ENCODE results near the gene LAMC1. TPM values are rescaled to one million over a fixed set of nuclear protein-coding genes. Genes with fewer than 3 reads are reported as not detected.

The LAMC1 gene
- total and polyA plus RNA-seq, 2 experiments from 2014 or later: 18.4 to 116 TPM

DNA sequence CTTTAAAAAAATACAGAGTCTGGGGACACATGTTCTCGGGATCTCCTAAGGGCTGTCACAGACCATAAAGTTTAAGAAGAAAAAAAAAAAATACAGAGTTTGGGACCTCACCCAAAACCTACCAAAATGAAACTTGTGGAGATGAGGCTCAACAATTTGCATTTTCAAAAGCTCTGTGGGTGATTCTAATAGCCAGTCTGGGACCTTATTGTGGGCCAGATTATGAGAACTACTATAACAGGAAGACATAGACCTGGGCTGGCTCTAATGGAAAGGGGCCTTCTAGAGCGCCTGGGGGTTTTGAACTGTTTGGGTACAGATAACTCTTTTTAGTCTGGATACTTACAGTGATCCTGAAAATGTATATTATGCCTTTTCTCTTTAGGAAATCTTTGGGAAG lies 69.1 kb downstream of the LAMC1 start:
- Histone ChIP-seq H3K4me1 (ENCODE audit: insufficient read depth) (peaks cover 54% of the 10 kb centered on the region), H3K4me2 (no peak overlapping the region), H3K36me3 (ENCODE audit: insufficient read depth) (no peaks in the 10 kb centered on the region), H3K27me3 (ENCODE audit: insufficient read depth) (no peaks in the 10 kb centered on the region), H4K20me1 (replicated peaks; ENCODE audit: insufficient read depth) (no peaks in the 10 kb centered on the region), H3F3A (replicated peaks; ENCODE audit: low read depth) (no peaks in the 10 kb centered on the region), H3K27ac (ENCODE audit: low read depth) (no peak overlapping the region), H3K9me2 (ENCODE audit: insufficient read depth) (no peaks in the 10 kb centered on the region), H3K4me3 (no peak overlapping the region), H3K79me2 (replicated peaks; ENCODE audit: insufficient read depth) (peaks cover 51% of the 10 kb centered on the region), H2AFZ (no peak overlapping the region)
- DNase-seq (ENCODE audit: low spot score) (no peak), ATAC-seq (no peak)
- Mint-ChIP-seq H3K4me1 (peaks cover 46% of the 10 kb centered on the region), H3K27ac (no peak overlapping the region; the same call in 1 of the 2 replicates), H3K9me3 (no peaks in the 10 kb centered on the region), H3K4me3 (no peak overlapping the region), H3K36me3 (ENCODE audit: low read depth) (no peaks in the 10 kb centered on the region), H3K27me3 (ENCODE audit: insufficient read depth, low read depth, poor library complexity) (no peaks in the 10 kb centered on the region)
- TF ChIP-seq EZH2 (IDR thresholded peaks at IDR 0.05; ENCODE audit: low read depth, unreplicated experiment) (no peak), NANOG (IDR thresholded peaks at IDR 0.05; ENCODE audit: borderline replicate concordance) (no peak)
- TF ChIP-seq, protein P1, sequence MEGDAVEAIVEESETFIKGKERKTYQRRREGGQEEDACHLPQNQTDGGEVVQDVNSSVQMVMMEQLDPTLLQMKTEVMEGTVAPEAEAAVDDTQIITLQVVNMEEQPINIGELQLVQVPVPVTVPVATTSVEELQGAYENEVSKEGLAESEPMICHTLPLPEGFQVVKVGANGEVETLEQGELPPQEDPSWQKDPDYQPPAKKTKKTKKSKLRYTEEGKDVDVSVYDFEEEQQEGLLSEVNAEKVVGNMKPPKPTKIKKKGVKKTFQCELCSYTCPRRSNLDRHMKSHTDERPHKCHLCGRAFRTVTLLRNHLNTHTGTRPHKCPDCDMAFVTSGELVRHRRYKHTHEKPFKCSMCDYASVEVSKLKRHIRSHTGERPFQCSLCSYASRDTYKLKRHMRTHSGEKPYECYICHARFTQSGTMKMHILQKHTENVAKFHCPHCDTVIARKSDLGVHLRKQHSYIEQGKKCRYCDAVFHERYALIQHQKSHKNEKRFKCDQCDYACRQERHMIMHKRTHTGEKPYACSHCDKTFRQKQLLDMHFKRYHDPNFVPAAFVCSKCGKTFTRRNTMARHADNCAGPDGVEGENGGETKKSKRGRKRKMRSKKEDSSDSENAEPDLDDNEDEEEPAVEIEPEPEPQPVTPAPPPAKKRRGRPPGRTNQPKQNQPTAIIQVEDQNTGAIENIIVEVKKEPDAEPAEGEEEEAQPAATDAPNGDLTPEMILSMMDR (conservative IDR thresholded peaks at IDR 0.05; ENCODE audit: low read depth in 2 of 2): no peak

DNA sequence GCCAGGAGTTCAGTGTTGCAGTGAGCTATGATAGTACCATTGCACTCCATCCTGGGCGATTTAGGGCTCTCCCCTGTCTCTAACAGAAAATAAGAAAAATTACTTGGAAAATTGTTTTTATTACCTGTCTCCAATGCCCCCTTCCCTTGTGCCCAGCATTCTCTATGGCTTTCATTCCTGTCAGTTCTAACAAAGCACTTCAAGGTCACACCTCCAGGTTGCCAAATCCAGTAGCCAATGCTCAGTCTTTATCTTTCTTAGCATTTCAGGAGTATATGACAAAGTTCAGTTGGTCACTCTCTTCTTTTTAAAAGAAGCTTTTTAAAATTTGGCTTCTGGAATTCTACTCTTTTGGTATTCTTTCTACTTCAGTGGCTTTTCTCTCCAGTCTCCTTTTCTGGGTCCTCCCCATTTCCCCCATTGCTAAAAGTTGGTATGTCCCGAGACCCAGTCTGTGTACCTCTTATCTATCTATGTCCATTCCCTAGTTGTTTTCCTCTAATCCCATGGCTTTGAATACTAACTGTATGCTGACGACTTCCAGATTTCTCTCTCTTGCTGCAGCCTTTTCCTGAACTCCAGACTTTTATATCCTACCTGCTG lies 69.9 kb downstream of the LAMC1 start:
- H3K4me3 Mint-ChIP-seq: no peak overlapping the region
- H3K4me1 ChIP-seq (ENCODE audit: insufficient read depth): peaks cover 61% of the 10 kb centered on the region
- H3K4me1 Mint-ChIP-seq: peaks cover 46% of the 10 kb centered on the region
- DNase-seq (ENCODE audit: low spot score) (no peak), ATAC-seq (no peak)
- H2AFZ ChIP-seq: no peak overlapping the region
- no peaks in the 10 kb centered on the region for H3K27me3 ChIP-seq (ENCODE audit: insufficient read depth)
- H3K4me2 ChIP-seq: peak overlapping the region; percentile 9; the same call in 1 of the 2 replicates
- no peaks in the 10 kb centered on the region for H3K36me3 Mint-ChIP-seq (ENCODE audit: low read depth)
- no peaks in the 10 kb centered on the region for H3K27me3 Mint-ChIP-seq (ENCODE audit: insufficient read depth, low read depth, poor library complexity)
- H3K27ac Mint-ChIP-seq: no peak overlapping the region
- H3F3A ChIP-seq (replicated peaks; ENCODE audit: low read depth): no peaks in the 10 kb centered on the region
- no peaks in the 10 kb centered on the region for H3K9me2 ChIP-seq (ENCODE audit: insufficient read depth)
- H3K4me3 ChIP-seq: no peak overlapping the region
- no peaks in the 10 kb centered on the region for H3K9me3 Mint-ChIP-seq
- H3K36me3 ChIP-seq (ENCODE audit: insufficient read depth): no peaks in the 10 kb centered on the region
- H3K27ac ChIP-seq (ENCODE audit: low read depth): peak overlapping the region; percentile 60; the same call in 1 of the 2 replicates
- H3K79me2 ChIP-seq (replicated peaks; ENCODE audit: insufficient read depth): peaks cover 46% of the 10 kb centered on the region
- H4K20me1 ChIP-seq (replicated peaks; ENCODE audit: insufficient read depth): no peaks in the 10 kb centered on the region
- no peak for TF ChIP-seq CREB1 (CRISPR knock-in tag; IDR thresholded peaks at IDR 0.05; ENCODE audit: low read depth)
- no peak for TF ChIP-seq EZH2phosphoT487 (IDR thresholded peaks at IDR 0.05; ENCODE audit: unreplicated experiment)
- TF ChIP-seq, protein P2, sequence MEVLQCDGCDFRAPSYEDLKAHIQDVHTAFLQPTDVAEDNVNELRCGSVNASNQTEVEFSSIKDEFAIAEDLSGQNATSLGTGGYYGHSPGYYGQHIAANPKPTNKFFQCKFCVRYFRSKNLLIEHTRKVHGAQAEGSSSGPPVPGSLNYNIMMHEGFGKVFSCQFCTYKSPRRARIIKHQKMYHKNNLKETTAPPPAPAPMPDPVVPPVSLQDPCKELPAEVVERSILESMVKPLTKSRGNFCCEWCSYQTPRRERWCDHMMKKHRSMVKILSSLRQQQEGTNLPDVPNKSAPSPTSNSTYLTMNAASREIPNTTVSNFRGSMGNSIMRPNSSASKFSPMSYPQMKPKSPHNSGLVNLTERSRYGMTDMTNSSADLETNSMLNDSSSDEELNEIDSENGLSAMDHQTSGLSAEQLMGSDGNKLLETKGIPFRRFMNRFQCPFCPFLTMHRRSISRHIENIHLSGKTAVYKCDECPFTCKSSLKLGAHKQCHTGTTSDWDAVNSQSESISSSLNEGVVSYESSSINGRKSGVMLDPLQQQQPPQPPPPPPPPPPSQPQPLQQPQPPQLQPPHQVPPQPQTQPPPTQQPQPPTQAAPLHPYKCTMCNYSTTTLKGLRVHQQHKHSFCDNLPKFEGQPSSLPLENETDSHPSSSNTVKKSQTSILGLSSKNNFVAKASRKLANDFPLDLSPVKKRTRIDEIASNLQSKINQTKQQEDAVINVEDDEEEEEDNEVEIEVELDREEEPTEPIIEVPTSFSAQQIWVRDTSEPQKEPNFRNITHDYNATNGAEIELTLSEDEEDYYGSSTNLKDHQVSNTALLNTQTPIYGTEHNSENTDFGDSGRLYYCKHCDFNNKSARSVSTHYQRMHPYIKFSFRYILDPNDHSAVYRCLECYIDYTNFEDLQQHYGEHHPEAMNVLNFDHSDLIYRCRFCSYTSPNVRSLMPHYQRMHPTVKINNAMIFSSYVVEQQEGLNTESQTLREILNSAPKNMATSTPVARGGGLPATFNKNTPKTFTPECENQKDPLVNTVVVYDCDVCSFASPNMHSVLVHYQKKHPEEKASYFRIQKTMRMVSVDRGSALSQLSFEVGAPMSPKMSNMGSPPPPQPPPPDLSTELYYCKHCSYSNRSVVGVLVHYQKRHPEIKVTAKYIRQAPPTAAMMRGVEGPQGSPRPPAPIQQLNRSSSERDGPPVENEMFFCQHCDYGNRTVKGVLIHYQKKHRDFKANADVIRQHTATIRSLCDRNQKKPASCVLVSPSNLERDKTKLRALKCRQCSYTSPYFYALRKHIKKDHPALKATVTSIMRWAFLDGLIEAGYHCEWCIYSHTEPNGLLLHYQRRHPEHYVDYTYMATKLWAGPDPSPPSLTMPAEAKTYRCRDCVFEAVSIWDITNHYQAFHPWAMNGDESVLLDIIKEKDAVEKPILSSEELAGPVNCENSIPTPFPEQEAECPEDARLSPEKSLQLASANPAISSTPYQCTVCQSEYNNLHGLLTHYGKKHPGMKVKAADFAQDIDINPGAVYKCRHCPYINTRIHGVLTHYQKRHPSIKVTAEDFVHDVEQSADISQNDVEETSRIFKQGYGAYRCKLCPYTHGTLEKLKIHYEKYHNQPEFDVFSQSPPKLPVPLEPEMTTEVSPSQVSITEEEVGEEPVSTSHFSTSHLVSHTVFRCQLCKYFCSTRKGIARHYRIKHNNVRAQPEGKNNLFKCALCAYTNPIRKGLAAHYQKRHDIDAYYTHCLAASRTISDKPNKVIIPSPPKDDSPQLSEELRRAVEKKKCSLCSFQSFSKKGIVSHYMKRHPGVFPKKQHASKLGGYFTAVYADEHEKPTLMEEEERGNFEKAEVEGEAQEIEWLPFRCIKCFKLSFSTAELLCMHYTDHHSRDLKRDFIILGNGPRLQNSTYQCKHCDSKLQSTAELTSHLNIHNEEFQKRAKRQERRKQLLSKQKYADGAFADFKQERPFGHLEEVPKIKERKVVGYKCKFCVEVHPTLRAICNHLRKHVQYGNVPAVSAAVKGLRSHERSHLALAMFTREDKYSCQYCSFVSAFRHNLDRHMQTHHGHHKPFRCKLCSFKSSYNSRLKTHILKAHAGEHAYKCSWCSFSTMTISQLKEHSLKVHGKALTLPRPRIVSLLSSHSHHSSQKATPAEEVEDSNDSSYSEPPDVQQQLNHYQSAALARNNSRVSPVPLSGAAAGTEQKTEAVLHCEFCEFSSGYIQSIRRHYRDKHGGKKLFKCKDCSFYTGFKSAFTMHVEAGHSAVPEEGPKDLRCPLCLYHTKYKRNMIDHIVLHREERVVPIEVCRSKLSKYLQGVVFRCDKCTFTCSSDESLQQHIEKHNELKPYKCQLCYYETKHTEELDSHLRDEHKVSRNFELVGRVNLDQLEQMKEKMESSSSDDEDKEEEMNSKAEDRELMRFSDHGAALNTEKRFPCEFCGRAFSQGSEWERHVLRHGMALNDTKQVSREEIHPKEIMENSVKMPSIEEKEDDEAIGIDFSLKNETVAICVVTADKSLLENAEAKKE (CRISPR knock-in tag; IDR thresholded peaks at IDR 0.05): no peak
- TF ChIP-seq, protein P3, sequence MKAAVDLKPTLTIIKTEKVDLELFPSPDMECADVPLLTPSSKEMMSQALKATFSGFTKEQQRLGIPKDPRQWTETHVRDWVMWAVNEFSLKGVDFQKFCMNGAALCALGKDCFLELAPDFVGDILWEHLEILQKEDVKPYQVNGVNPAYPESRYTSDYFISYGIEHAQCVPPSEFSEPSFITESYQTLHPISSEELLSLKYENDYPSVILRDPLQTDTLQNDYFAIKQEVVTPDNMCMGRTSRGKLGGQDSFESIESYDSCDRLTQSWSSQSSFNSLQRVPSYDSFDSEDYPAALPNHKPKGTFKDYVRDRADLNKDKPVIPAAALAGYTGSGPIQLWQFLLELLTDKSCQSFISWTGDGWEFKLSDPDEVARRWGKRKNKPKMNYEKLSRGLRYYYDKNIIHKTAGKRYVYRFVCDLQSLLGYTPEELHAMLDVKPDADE (IDR thresholded peaks at IDR 0.05): no peak
- TF ChIP-seq, protein P1 (conservative IDR thresholded peaks at IDR 0.05; ENCODE audit: low read depth in 2 of 2): no peak
- TF ChIP-seq STAT1 (IDR thresholded peaks at IDR 0.05; ENCODE audit: unreplicated experiment): no peak
- no peak for TF ChIP-seq JUNB (IDR thresholded peaks at IDR 0.05; ENCODE audit: unreplicated experiment)
- TF ChIP-seq EZH2 (IDR thresholded peaks at IDR 0.05; ENCODE audit: low read depth, unreplicated experiment): no peak
- no peak for TF ChIP-seq ZNF331 (CRISPR knock-in tag; IDR thresholded peaks at IDR 0.05; ENCODE audit: low read depth)

Data from GM23338 (cell line).